Pancreas (tissue), 10 donors: ENCODE measurements around the gene TLR4. TPM values are rescaled to one million over a fixed set of nuclear protein-coding genes. Genes with fewer than 3 reads are reported as not detected.
A peak's percentile ranks its signal among the peaks of the same experiment; 100 is the strongest.

ENCODE experiments used
- ATAC-seq, 4 donors: fragments of 200-7000 bp; cut with Tn5 transposase; one replicate each; pipeline versions ENCODE4 v1.8.0 to v1.9.1; 2020; ENCODE audit warnings: mild to moderate bottlenecking in 4 of 4, moderate library complexity in 4 of 4
- DNase-seq, 6 donors: peaks; one replicate each; pipeline ENCODE4 v3.0.0-alpha.2; 2020
- FAIRE-seq: peaks from 2 replicates; lab custom pipeline; 2012; peaks lifted over from hg19 to GRCh38; lab: Jason Lieb, UNC
- H3K27ac ChIP-seq, 4 donors: fragments of 200-600 bp; sonication (generic); 1 replicate in 3 of 4; 2 replicates in 1 of 4; pipeline versions ENCODE4 v1.5.0 to v1.8.0; 2020
- H3K27me3 ChIP-seq, 4 donors: fragments of 200-600 bp; one replicate each; pipeline ENCODE4 v1.8.0; 2021
- H3K36me3 ChIP-seq, 3 donors: fragments of 200-600 bp; sonication (generic) in 1 of 3; one replicate each; pipeline versions ENCODE4 v1.5.0 to v1.8.0; 2020 to 2021
- H3K4me1 ChIP-seq, 3 donors: fragments of 200-600 bp; one replicate each; pipeline ENCODE4 v1.8.0; 2021
- H3K4me3 ChIP-seq, 4 donors: fragments of 200-600 bp; sonication (generic) in 2 of 4; one replicate each; pipeline versions ENCODE4 v1.5.0 to v1.8.0; 2020 to 2021
- H3K9me3 ChIP-seq, 4 donors: fragments of 200-600 bp; one replicate each; pipeline ENCODE4 v1.8.0; 2021
- WGBS, 2 donors: extraction: QIAGEN DNeasy Blood & Tissue Kit; methylation state at CpG; one replicate each; pipeline ENCODE4 v1.1.7; 2013; 5-methylcytosine and 5-hydroxymethylcytosine counted together
- intact Hi-C, 3 donors: fragments of 100-400 bp; cut with DNase I; formaldehyde crosslinking; loops; one replicate each; pipeline versions ENCODE4 v1.11.1 to v1.14.2; 2022
- polyA plus RNA-seq, 2 donors: library from polyadenylated mRNA; stranded (reverse); fragments of 200-250 nt; gene quantifications; one replicate each; pipeline ENCODE4 v1.2.3, GENCODE V29; 2013
- total RNA-seq, 6 donors: library from RNA; stranded (reverse); fragmentation: NEBNext Ultra II Directional in 4 of 6; extraction: Animal tissue kit (Norgen Biotek cat#: 25700) in 4 of 6; gene quantifications; one replicate each; pipeline versions ENCODE4 v1.2.1 to v1.2.4, GENCODE V29; 2021 to 2023
- TF ChIP-seq, protein P1 (sequence below), 4 donors: fragments of 200-600 bp; sonication (generic) in 3 of 4; IDR thresholded peaks; one replicate each; pipeline versions ENCODE4 v1.5.0 to v1.8.0; 2021; ENCODE audit warnings: antibody characterized with exemption in 4 of 4
- donor health status: healthy with polysubstance abuse.
- donor health status: DM: no; HTN: no; CAD: no; lungs with moderate emphysema.
- donor health status: DM: no; HTN: no; CAD: no.
- donor health status: control.
- donor health status: control.
- donor health status: Bipolar disorder and iron deficiency.
- donor health status: DM: yes; HTN: yes; CAD: no.
- donor health status: DM: no; HTN: no; CAD: no.
- donor health status: DM: no; HTN: no; CAD: no.
- donor health status: DM: yes; HTN: yes; CAD: no.

TLR4 gene
- 1 to 10 TPM; 1.1 to 9.1 (median 2.2) TPM for total RNA-seq
- polyA plus RNA-seq, result under 1 TPM; 0.68 to 0.87 TPM

DNA sequence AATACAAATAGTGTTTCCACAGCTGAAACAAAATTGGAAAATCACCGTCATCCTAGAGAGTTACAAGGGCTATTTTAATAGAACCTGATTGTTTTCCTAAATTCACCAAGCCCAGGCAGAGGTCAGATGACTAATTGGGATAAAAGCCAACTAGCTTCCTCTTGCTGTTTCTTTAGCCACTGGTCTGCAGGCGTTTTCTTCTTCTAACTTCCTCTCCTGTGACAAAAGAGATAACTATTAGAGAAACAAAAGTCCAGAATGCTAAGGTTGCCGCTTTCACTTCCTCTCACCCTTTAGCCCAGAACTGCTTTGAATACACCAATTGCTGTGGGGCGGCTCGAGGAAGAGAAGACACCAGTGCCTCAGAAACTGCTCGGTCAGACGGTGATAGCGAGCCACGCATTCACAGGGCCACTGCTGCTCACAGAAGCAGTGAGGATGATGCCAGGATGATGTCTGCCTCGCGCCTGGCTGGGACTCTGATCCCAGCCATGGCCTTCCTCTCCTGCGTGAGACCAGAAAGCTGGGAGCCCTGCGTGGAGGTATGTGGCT lies at the start of gene TLR4:
Gene TLR4, plus strand, starts transcription at position 380 of the 552 bp plus-strand sequence. Its CDS starts 70 bp downstream, at position 450.
- H3K27me3 ChIP-seq, result no peaks in the 10 kb centered on the region
- peak; percentile 43 for FAIRE-seq
- H3K4me1 ChIP-seq, result no peaks in the 10 kb centered on the region
- H3K4me3 ChIP-seq, result peak within 1 kb of the TSS in 1 of 4 donors; percentile 33
- H3K36me3 ChIP-seq, result no peaks in the 10 kb centered on the region
- DNase-seq, result peak in 3 of 6 donors; percentile 9 to 48 (median 42)
- H3K27ac ChIP-seq, result peak within 1 kb of the TSS in 2 of 4 donors; percentile 51 to 53
- TF ChIP-seq, protein P1, sequence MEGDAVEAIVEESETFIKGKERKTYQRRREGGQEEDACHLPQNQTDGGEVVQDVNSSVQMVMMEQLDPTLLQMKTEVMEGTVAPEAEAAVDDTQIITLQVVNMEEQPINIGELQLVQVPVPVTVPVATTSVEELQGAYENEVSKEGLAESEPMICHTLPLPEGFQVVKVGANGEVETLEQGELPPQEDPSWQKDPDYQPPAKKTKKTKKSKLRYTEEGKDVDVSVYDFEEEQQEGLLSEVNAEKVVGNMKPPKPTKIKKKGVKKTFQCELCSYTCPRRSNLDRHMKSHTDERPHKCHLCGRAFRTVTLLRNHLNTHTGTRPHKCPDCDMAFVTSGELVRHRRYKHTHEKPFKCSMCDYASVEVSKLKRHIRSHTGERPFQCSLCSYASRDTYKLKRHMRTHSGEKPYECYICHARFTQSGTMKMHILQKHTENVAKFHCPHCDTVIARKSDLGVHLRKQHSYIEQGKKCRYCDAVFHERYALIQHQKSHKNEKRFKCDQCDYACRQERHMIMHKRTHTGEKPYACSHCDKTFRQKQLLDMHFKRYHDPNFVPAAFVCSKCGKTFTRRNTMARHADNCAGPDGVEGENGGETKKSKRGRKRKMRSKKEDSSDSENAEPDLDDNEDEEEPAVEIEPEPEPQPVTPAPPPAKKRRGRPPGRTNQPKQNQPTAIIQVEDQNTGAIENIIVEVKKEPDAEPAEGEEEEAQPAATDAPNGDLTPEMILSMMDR (IDR thresholded peaks at IDR 0.05), result no peak
- peak in 3 of 4 donors; percentile 60 to 82 (median 78) for ATAC-seq
- intact Hi-C loops, result no loop called here
- H3K9me3 ChIP-seq, result no peaks in the 10 kb centered on the region
- 45 to 52% methylated on average over 13 of the region's 13 CpGs for WGBS, 2 donors

DNA sequence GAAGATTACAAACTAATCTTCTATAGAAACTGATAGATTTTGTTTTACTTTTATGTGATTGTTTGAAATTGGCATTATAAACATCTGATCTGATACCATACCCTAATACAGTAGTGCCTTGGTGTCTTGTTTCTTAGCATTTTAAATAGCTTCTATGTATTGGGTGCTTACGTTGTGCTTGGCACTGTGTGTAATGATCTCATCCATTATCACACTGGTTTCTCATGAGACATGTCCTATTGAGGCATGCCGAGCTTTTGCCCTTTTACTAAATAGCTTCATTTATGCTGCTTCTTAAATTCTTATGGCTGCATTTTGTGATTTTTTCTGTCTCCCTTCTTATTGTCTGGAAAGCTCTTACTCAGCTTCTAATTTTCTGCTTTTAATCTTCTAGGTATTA lies 48.2 kb upstream of the TLR4 start:
- no peaks in the 10 kb centered on the region for H3K4me1 ChIP-seq
- WGBS, 2 donors, result 47 to 73% methylated on average over 2 of the region's 2 CpGs
- no peak for FAIRE-seq

DNA sequence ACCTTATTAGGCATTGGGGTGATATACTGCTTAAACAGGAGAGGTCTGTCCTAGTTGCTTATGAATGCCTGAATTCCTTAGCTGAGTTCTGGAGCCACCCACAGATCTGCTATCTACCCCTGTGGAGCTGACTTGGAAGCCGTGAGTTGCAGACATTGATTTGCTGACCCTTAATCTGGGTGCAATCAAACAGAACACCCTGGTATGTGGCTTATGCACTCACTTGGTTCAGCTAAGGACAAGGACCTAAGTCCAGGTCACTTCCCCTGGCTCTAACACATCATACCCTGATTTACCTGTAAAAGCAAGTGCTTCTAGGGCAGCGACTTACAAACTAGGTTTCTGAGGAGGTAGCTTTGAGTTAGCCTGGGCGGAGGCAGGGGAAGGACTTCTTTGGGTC lies 41.6 kb upstream of the TLR4 start:
- intact Hi-C loops, result no loop called here
- no peak overlapping the region for H3K27ac ChIP-seq
- TF ChIP-seq, protein P1 (IDR thresholded peaks at IDR 0.05), result no peak
- ATAC-seq (no peak), DNase-seq (no peak), FAIRE-seq (no peak)
- H3K27me3 ChIP-seq, result no peaks in the 10 kb centered on the region
- no peaks in the 10 kb centered on the region for H3K9me3 ChIP-seq
- H3K4me1 ChIP-seq, result no peaks in the 10 kb centered on the region
- no peak overlapping the region for H3K4me3 ChIP-seq
- H3K36me3 ChIP-seq, result no peaks in the 10 kb centered on the region
- 59 to 76% methylated on average over 3 of the region's 3 CpGs for WGBS, 2 donors

More for the DNA sequence above, 48.2 kb upstream of the TLR4 start:
- no peaks in the 10 kb centered on the region for H3K9me3 ChIP-seq
- H3K4me3 ChIP-seq, result no peak overlapping the region
- TF ChIP-seq, protein P1 (IDR thresholded peaks at IDR 0.05), result no peak
- ATAC-seq, result no peak
- no peak overlapping the region for H3K27ac ChIP-seq
- intact Hi-C loops, result no loop called here
- DNase-seq, result no peak
- H3K36me3 ChIP-seq, result no peaks in the 10 kb centered on the region
- H3K27me3 ChIP-seq, result no peaks in the 10 kb centered on the region

DNA sequence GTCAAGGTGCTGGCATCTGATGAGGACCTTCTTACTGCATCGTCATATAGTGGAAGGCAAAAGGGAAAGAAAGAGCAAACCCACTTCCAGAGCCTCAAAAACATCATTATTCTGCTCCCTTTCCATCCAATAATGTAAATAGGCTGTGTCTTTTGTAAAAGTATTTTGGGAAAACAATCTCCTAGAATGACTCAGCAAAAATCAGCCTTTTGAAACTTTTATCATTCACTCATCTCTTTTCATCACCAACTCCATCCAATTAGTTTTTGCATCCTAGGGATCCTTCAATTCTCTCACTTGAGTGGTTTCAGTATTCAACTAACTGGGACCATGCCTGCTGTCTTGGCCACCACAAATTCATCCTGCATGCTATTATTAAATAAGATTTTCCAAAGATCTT lies 39.8 kb upstream of the TLR4 start:
- ATAC-seq, result no peak
- no peak for FAIRE-seq
- intact Hi-C loops, result no loop called here

More for the DNA sequence above, 39.8 kb upstream of the TLR4 start:
- TF ChIP-seq, protein P1 (IDR thresholded peaks at IDR 0.05), result no peak
- H3K4me3 ChIP-seq, result no peak overlapping the region
- no peaks in the 10 kb centered on the region for H3K36me3 ChIP-seq
- 68 to 100% methylated on average over 1 of the region's 1 CpG for WGBS, 2 donors
- H3K27ac ChIP-seq, result no peak overlapping the region
- H3K27me3 ChIP-seq, result no peaks in the 10 kb centered on the region
- no peaks in the 10 kb centered on the region for H3K9me3 ChIP-seq
- DNase-seq, result no peak
- H3K4me1 ChIP-seq, result no peaks in the 10 kb centered on the region
